Astrocyte (in vitro differentiated cells and primary cell): ENCODE results near the gene RNASE11.

Experiments
- EZH2 ChIP-seq: IDR thresholded peaks from 2 replicates; pipeline ENCODE4 v1.6.1; 2012; ENCODE audit warnings: mild to moderate bottlenecking, low read length, inconsistent platforms; ENCODE audit not compliant: insufficient read depth
- TF ChIP-seq, protein P1 (sequence below): IDR thresholded peaks from 2 replicates; pipeline ENCODE4 v1.5.1; 2011; ENCODE audit warnings: low read depth, mild to moderate bottlenecking, inconsistent platforms, low read length, moderate library complexity; ENCODE audit not compliant: insufficient read depth

DNA sequence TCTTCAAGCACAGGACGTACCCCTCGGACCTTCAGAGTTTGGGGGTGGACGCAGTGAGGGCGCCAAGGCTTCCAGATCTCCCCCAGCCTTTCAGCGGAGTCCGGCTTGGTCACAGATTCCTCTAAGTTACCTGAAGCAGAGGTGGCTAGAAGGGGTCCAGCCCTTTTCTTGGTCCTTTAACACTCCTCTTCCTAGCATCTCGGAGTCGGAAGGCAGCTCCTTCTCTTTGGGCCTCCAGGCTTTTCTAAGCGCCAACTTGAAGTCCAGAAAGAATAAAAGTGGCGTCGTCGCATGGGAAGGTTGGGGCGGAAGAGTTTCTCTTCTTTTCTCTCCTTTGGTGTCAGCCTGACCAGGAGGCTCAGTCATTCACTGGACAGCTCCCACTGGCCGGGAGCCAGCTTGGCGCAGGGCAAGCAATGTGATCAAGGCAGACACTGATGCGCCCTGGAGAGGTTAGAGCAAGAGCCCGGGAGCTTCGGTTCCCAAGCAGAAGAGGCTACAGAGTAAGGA lies 44.1 kb upstream of the RNASE11 start:
- TF ChIP-seq, protein P1, sequence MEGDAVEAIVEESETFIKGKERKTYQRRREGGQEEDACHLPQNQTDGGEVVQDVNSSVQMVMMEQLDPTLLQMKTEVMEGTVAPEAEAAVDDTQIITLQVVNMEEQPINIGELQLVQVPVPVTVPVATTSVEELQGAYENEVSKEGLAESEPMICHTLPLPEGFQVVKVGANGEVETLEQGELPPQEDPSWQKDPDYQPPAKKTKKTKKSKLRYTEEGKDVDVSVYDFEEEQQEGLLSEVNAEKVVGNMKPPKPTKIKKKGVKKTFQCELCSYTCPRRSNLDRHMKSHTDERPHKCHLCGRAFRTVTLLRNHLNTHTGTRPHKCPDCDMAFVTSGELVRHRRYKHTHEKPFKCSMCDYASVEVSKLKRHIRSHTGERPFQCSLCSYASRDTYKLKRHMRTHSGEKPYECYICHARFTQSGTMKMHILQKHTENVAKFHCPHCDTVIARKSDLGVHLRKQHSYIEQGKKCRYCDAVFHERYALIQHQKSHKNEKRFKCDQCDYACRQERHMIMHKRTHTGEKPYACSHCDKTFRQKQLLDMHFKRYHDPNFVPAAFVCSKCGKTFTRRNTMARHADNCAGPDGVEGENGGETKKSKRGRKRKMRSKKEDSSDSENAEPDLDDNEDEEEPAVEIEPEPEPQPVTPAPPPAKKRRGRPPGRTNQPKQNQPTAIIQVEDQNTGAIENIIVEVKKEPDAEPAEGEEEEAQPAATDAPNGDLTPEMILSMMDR = no peak
- TF ChIP-seq EZH2 = no peak
